Neural cell (in vitro differentiated cells): Measurements from ENCODE around the gene GCNT3. TPM values are rescaled to one million over a fixed set of nuclear protein-coding genes. Genes with fewer than 3 reads are reported as not detected.

Source experiments
- H2AFZ ChIP-seq: fragments of 200-600, 300-800 bp; sonication (generic), shearing (Covaris generic); 2 replicates; pipeline ENCODE4 v1.6.0; 2014; ENCODE audit warnings: low read depth, mild to moderate bottlenecking, antibody characterized with exemption, low read length, moderate library complexity
- H3F3A ChIP-seq: fragments of 200-600 bp; shearing (Covaris generic); 2 replicates; pipeline ENCODE4 v1.6.1; 2016; ENCODE audit warnings: mild to moderate bottlenecking, moderate library complexity, mixed read lengths, antibody characterized with exemption, low read length; ENCODE audit not compliant: insufficient read depth, poor library complexity, severe bottlenecking
- H3K27ac ChIP-seq: fragments of 200-600, 300-800 bp; sonication (generic), shearing (Covaris generic); 2 replicates; pipeline ENCODE4 v1.5.1; 2014; ENCODE audit warnings: mild to moderate bottlenecking, low read length, moderate library complexity
- H3K27me3 ChIP-seq: fragments of 300-800, 200-600 bp; sonication (generic), shearing (Covaris generic); 2 replicates; pipeline ENCODE4 v1.6.0; 2014; ENCODE audit warnings: mild to moderate bottlenecking, low read depth, low read length, moderate library complexity; ENCODE audit not compliant: insufficient read depth
- H3K36me3 ChIP-seq: fragments of 300-800, 200-600 bp; sonication (generic), shearing (Covaris generic); 2 replicates; pipeline ENCODE4 v1.5.1; 2014; ENCODE audit warnings: mild to moderate bottlenecking, antibody characterized with exemption, low read length, moderate library complexity; ENCODE audit not compliant: insufficient read depth
- H3K4me2 ChIP-seq: fragments of 300-800, 200-600 bp; sonication (generic), shearing (Covaris generic); 2 replicates; pipeline ENCODE4 v1.6.0; 2014; ENCODE audit warnings: mild to moderate bottlenecking, low read length
- H3K4me3 ChIP-seq: fragments of 300-800, 200-600 bp; sonication (generic), shearing (Covaris generic); 2 replicates; pipeline ENCODE4 v1.5.1; 2014; ENCODE audit warnings: mild to moderate bottlenecking, low read length, moderate library complexity
- H3K79me2 ChIP-seq: fragments of 200-600 bp; shearing (Covaris generic); replicated peaks from 2 replicates; pipeline ENCODE4 v1.6.0; 2014; ENCODE audit warnings: mild to moderate bottlenecking, low read length, moderate library complexity; ENCODE audit not compliant: insufficient read depth
- H3K9ac ChIP-seq: fragments of 300-800, 200-600 bp; sonication (generic), shearing (Covaris generic); 2 replicates; pipeline ENCODE4 v1.6.1; 2016; ENCODE audit warnings: mild to moderate bottlenecking, low read length, mixed read lengths
- H3K9me2 ChIP-seq: fragments of 200-600 bp; shearing (Covaris generic); 2 replicates; pipeline ENCODE4 v1.6.1; 2016; ENCODE audit warnings: mild to moderate bottlenecking, low read length, mixed read lengths; ENCODE audit not compliant: insufficient read depth
- H3K9me3 ChIP-seq: fragments of 200-600, 300-800 bp; sonication (generic), shearing (Covaris generic); 2 replicates; pipeline ENCODE4 v1.6.1; 2016; ENCODE audit warnings: mild to moderate bottlenecking, mixed run types, low read length, moderate library complexity, mixed read lengths
- H4K20me1 ChIP-seq: fragments of 200-600 bp; shearing (Covaris generic); 2 replicates; pipeline ENCODE4 v1.6.1; 2016; ENCODE audit warnings: mild to moderate bottlenecking, mixed run types; ENCODE audit not compliant: insufficient read depth
- CTCF ChIP-seq: fragments of 450-650 bp; IDR thresholded peaks from 2 replicates; pipeline ENCODE4 v1.5.1; 2014; ENCODE audit warnings: antibody characterized with exemption, mild to moderate bottlenecking, moderate library complexity; ENCODE audit not compliant: poor library complexity, severe bottlenecking
- EP300 ChIP-seq: fragments of 450-650 bp; conservative IDR thresholded peaks from 2 replicates; pipeline ENCODE4 v1.6.1; 2014; ENCODE audit warnings: antibody characterized with exemption, mild to moderate bottlenecking, moderate library complexity; ENCODE audit not compliant: poor library complexity, severe bottlenecking
- EZH2 ChIP-seq: fragments of 200-600, 300-800 bp; shearing (Covaris generic), sonication (generic); IDR thresholded peaks from 2 replicates; pipeline ENCODE4 v1.6.1; 2014; ENCODE audit warnings: antibody characterized with exemption, low read length, borderline replicate concordance, mild to moderate bottlenecking; ENCODE audit not compliant: insufficient read depth, poor library complexity, severe bottlenecking
- POLR2AphosphoS5 ChIP-seq: IDR thresholded peaks from 2 replicates; pipeline ENCODE4 v1.6.1; 2012
- RAD21 ChIP-seq: fragments of 450-650 bp; conservative IDR thresholded peaks from 2 replicates; pipeline ENCODE4 v1.6.1; 2014; ENCODE audit warnings: antibody characterized with exemption, mild to moderate bottlenecking, moderate library complexity
- REST ChIP-seq: IDR thresholded peaks from 2 replicates; pipeline ENCODE4 v1.6.1; 2012; ENCODE audit warnings: borderline replicate concordance
- SMC3 ChIP-seq: fragments of 450-650 bp; conservative IDR thresholded peaks from 2 replicates; pipeline ENCODE4 v1.6.1; 2014; ENCODE audit warnings: antibody characterized with exemption, mild to moderate bottlenecking, moderate library complexity; ENCODE audit not compliant: poor library complexity
- TAF1 ChIP-seq: IDR thresholded peaks from 2 replicates; pipeline ENCODE4 v1.6.1; 2012; ENCODE audit warnings: low read depth
- polyA plus RNA-seq: library from polyadenylated mRNA; depleted of rRNA; stranded (reverse); fragments of >200 nt; gene quantifications from 2 replicates; pipeline ENCODE4 v1.2.3, GENCODE V29; 2014

GCNT3 gene
- polyA plus RNA-seq, 1 donor from 2014 or later, result 0.81 TPM

- Histone ChIP-seq H3K9me3 (peaks cover 11% of the 10 kb centered on the region), H3K27ac (no peak overlapping the region), H3K27me3 (no peaks in the 10 kb centered on the region), H4K20me1 (no peaks in the 10 kb centered on the region), H3K4me3 (no peak overlapping the region), H3K9ac (no peak overlapping the region), H2AFZ (no peak overlapping the region), H3K79me2 (no peaks in the 10 kb centered on the region), H3K9me2 (no peaks in the 10 kb centered on the region), H3K36me3 (no peaks in the 10 kb centered on the region), H3K4me2 (no peak overlapping the region), H3F3A (no peaks in the 10 kb centered on the region)
- no peak for TF ChIP-seq EP300
- no peak for TF ChIP-seq REST
- TF ChIP-seq SMC3, result no peak
- no peak for TF ChIP-seq TAF1
- no peak for TF ChIP-seq CTCF
- TF ChIP-seq RAD21, result no peak
- no peak for TF ChIP-seq POLR2AphosphoS5
Observed at GRCh38 chr15:59569477-59569876, 42.1 kb upstream of the GCNT3 start.

GRCh38 chr15:59570315-59570714, 41.3 kb upstream of the GCNT3 start:
- H2AFZ ChIP-seq, result no peak overlapping the region
- H3K4me3 ChIP-seq, result no peak overlapping the region
- no peak overlapping the region for H3K27ac ChIP-seq
- H3K79me2 ChIP-seq, result no peaks in the 10 kb centered on the region
- TF ChIP-seq EZH2, result no peak
- H3K36me3 ChIP-seq, result no peaks in the 10 kb centered on the region
- no peaks in the 10 kb centered on the region for H4K20me1 ChIP-seq
- no peak overlapping the region for H3K4me2 ChIP-seq
- peaks cover 10% of the 10 kb centered on the region for H3K9me3 ChIP-seq
- H3K9me2 ChIP-seq, result no peaks in the 10 kb centered on the region
- no peaks in the 10 kb centered on the region for H3K27me3 ChIP-seq
- H3K9ac ChIP-seq, result no peak overlapping the region
- H3F3A ChIP-seq, result no peaks in the 10 kb centered on the region

- Histone ChIP-seq H3K9me2 (no peaks in the 10 kb centered on the region), H4K20me1 (no peaks in the 10 kb centered on the region), H3K27ac (no peak overlapping the region), H3K9ac (no peak overlapping the region), H3F3A (no peaks in the 10 kb centered on the region), H3K79me2 (no peaks in the 10 kb centered on the region), H3K27me3 (no peaks in the 10 kb centered on the region), H3K4me3 (no peak overlapping the region), H3K36me3 (no peaks in the 10 kb centered on the region), H3K4me2 (no peak overlapping the region), H3K9me3 (peaks cover 1% of the 10 kb centered on the region), H2AFZ (no peak overlapping the region)
- TF ChIP-seq RAD21, result no peak
- TF ChIP-seq TAF1, result no peak
Observed at GRCh38 chr15:59571606-59572005, 40.0 kb upstream of the GCNT3 start.
